RPMI7951 (cell line): ENCODE results near the gene CACNA2D4. TPM values are rescaled to one million over a fixed set of nuclear protein-coding genes. Genes with fewer than 3 reads are reported as not detected.

Source experiments
- DNase-seq: peaks from one replicate; pipeline ENCODE4 v3.0.0-alpha.2; 2012; ENCODE audit warnings: low read depth
- total RNA-seq: library from RNA; depleted of rRNA; stranded (reverse); fragments of >200 nt; shearing (Covaris generic); gene quantifications from 2 replicates; pipeline ENCODE4 v1.2.3, GENCODE V29; 2014

Gene CACNA2D4
- total RNA-seq, 1 experiment from 2014 or later = 0.24 TPM

DNA sequence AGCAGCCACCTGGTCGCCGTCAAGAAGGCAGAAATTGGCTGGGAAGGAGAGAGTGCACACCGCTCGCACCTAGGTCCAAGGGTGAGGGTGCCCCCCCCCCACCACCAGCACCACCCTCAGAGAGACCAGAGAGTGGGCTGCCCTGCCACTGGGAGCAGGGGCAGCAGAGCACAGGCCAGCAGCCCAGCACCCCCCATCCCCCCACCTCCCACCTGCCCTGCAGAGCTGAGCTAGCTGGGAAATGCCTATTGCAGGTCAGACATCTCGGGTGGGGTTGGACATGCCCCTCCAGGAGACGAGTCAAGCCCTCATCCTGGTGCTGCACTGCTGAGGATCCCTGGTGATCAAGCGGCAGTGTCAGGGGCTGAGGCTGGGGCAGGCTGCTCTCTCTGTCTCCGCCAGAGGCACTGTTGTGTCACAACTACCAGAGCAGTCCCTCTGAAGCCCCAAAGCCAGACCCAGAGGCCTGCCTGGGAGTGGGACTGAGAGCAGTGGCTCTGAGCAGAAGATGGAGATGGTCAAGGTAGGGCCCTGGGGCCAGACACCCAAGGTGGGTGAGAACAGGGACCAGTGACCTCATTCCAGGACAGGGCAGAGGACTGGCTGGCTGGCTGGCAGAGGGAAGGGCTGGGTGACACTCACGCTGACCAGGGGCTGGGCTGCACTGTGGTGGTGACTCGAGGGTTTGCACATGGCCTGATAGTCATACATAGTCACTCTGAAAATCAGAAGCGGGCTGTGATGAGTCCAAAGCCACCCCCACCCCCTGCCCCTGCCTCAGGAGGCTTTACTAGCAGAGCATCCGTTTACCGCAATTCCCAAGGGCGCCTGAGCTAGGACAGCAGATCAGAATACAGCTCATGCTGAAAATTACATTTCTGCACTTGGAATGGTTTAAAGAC, 117.8 kb downstream of the CACNA2D4 start:
- no peak for DNase-seq

- no peak for DNase-seq
Observed at GRCh38 chr12:1799882-1800400, 118.5 kb downstream of the CACNA2D4 start.

DNA sequence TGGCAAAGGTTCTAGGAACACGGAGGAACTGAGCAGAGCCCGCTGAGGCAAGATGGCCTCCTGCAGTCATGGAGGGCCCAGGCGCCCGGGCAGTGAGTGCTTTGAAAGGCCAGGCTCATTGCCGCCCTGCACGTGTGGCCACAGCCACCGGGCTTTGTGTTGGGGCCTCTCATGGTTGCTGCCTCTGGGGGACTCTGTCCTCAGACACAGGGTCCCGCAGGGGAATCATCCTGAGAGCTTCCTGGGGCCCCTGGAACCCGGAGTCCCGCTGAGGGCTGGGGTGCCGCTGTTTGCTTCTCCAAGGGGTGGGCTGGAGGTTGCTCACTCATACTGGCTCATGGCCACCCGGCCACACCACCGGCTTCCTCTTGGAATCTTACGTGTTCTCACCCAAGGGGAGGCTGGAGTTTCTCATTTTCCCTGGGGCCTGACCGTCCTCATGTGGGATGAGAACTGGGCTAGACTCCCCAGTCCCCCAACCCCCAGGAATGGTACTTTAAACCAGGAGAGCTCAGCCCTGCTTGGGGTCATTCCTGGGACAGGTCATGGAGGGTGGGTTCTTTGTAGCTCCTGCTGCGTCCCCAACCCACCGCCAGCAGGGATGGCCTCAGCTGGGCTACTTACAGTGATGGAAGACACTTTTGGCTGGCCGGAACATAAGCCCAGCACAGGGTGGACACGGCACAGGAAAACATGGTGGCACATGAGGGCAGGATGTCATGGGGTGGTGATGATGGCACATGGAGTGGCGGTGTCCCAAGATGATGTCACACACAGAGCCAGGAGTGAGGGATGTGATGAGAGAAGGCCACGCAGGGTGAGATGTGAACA, 119.2 kb downstream of the CACNA2D4 start:
- no peak for DNase-seq

GRCh38 chr12:1798641-1799020, 119.8 kb downstream of the CACNA2D4 start:
- no peak for DNase-seq

DNA sequence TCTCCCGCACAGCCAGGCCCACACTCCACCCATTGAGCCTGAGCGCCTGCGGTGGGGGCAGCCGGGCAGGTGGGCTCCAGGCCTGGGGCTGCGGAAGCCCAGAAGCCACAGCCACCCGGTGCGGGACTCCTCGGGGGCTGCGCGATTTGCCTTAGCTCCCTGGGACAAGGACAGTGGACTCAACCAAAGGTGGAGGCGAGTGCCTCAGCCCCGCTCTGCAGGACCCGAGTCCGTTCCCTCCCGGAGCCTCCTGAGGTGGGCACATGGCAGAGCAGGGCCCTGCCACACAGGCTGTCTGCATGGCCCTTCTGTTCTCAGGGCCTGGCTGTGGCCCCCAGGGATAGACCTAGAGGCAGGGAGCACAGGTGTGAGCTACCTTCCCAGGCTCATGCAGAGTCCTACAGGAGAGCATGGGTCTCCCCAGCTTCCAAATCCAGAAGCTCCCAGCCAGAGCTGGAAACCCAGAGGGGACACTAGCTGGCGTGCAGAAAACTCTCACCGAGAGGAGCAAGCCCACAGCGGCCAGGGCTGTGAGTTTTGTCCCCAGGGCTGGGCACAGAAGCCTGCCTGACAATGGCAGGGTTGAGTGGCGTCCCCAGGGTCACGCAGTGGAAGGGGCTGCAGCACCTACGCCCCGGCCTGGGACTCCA, 120.3 kb downstream of the CACNA2D4 start:
- no peak for DNase-seq

- no peak for DNase-seq
Observed at GRCh38 chr12:1797011-1797901, 121.2 kb downstream of the CACNA2D4 start.

GRCh38 chr12:1796515-1797010, 121.9 kb downstream of the CACNA2D4 start:
- no peak for DNase-seq

GRCh38 chr12:1795785-1796514, 122.5 kb downstream of the CACNA2D4 start:
- peak; percentile 83 for DNase-seq

GRCh38 chr12:1795221-1795784, 123.1 kb downstream of the CACNA2D4 start:
- DNase-seq = no peak

DNA sequence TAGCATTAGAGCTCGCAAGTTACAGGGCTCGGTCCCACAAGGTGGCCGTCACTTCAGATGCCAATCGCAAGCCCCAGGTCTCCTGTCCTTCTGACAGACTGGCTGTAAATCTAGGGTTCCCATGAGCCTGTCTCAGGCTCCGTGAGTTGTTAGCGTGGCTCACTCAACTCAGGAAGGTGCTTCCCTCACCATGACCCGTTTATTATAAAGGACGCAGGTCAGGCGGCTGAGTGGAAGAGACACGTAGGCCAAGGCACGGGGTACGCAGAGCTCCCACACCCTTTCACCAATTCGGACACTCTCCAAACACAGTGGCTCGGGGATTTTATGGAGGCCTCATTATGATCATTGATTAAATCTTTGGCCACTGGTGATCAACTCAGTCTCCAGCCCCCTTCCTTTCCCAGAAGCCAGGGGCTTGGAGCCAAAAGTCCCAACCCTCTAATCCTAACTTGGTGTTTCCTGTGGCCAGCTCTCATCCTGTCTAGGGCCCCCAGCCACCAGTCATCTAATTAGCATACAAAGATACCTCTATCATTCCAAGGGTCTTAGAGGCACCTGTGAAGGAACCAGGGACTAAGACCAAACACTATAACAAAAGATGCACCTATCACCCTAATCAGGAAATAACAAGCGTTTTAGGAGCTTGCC, 123.9 kb downstream of the CACNA2D4 start:
- no peak for DNase-seq

- no peak for DNase-seq
Observed at GRCh38 chr12:1793426-1794210, 124.8 kb downstream of the CACNA2D4 start.

DNA sequence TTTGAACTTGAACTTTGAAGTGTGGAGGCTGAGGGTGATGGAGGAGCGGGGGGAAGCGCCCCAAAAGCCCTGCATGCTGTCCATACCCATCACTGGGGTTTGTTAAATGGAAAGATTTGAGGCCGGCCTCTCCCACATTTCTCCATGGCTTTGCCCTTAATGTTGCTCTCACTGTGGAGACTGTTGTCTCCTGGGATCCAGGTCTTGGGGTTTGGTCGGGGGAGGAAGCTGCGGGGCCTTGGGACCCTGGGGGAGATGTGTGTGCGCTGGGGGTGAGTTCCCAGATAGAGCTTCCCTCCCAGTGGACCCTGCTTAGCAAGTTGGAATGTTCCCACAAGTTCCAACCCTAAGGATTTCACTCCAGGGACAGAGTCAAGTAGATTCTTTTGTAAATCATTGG, 126.0 kb downstream of the CACNA2D4 start:
- no peak for DNase-seq

DNA sequence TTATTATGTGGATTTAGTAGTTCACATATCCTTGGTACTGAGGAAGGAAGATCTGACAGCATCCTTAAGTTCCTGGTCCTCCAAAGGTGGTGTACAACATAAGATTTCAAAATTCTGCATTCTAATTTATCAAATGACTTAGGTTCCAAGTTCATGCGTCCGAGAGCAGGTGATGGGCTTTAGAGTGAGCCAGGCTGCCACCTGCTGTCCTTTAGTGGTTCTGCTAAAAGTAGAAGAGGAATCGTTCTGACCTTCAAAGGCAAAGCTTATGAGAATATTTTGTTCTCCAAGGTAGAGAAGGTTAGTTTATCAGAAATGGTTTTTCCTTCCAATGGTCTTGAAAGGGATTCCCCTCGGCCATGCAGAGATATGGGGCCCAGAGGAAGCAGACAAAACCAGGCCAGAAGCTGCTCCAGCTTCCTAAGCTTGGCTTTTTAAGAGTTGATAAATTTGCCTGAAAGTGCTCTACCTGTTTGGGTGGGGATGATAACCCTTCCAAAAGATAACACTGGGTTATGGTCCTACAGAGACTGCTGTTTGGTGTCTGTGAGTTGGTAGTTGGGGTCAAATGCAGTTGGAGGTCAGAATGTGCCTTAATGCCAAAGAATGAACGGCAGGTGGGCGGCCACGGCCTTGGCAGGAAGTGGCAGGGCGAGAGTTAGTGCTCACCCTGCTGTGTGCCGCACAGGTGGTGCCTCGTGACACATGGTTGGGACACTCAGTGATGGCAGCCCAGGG, 127.2 kb downstream of the CACNA2D4 start:
- peak; percentile 54 for DNase-seq

GRCh38 chr12:1790444-1790843, 128.0 kb downstream of the CACNA2D4 start:
- DNase-seq = no peak

DNA sequence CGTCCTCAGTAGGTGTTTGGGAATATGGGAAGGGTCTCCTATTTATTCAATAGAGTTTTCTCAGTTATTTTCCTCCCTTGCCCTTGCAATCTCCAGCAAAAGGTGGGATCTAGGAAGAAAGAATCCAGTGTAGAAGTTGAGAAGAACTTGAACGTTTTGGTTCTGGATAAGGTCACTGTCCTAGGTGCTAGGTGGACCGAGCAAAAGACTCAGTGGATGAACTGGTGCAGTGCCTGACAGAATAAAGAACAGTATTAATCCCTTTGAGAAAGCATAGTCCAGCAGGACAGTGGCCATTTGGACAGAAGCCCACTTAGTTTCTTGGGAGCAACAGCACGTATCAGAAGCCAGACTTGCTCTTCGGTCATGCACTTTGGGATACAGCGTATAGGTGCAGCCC, 130.7 kb downstream of the CACNA2D4 start:
- DNase-seq = no peak

GRCh38 chr12:1782215-1782614, 136.2 kb downstream of the CACNA2D4 start:
- DNase-seq = no peak

DNA sequence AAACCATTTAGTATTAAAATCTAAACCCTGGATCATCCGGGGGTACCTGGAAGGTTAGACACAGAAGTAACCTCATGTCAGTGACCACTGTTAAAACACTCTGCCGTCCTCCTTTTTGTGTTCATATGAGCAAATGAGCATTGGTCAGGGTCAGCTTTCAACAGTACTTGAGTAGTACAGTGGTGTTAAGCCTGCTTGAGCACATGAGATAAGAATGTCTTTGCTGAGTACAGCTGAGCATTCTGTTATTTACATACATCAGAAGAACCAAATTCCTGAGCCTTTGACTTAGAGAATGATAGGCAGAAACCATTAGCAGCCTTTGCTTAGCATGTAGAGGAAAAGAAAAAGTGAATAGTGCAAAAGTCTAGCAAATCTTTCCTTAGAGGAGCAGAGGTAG, 136.7 kb downstream of the CACNA2D4 start:
- DNase-seq = no peak

- peak; percentile 60 for DNase-seq
Observed at GRCh38 chr12:1779783-1780182, 138.7 kb downstream of the CACNA2D4 start.
